HG02870 (cell line): ENCODE measurements around the gene BCL6.
"Not testable (repeated sequence)": the region's sequence is repeated elsewhere in the genome, so short reads cannot be mapped to it uniquely, and the experiment has no call there.

Experiments used
- ATAC-seq: cut with Tn5 transposase; IDR thresholded peaks from one replicate; pipeline ENCODE4 v1.9.1; 2021; ENCODE audit warnings: mild to moderate bottlenecking, moderate library complexity; ENCODE audit not compliant: unreplicated experiment

Gene BCL6

DNA sequence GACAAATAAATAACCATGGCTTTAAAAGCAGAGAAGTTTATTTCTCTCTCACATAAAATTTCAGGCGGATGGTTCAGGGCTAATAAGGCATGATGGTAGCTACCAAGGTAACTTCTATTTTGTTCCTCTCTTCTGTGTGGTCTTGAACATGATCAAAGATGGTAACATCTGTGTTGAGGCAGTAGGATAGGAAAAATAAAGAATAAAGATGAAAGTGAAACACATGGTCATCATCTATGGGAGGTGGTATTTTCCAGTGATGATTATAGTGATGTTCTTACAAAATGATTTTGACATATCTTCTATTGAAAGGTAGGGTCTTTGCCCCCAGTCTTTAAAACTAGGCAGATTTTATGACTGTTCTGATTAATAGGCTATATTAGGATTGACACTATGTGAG is 60.8 kb downstream of the BCL6 start:
- no peak for ATAC-seq

DNA sequence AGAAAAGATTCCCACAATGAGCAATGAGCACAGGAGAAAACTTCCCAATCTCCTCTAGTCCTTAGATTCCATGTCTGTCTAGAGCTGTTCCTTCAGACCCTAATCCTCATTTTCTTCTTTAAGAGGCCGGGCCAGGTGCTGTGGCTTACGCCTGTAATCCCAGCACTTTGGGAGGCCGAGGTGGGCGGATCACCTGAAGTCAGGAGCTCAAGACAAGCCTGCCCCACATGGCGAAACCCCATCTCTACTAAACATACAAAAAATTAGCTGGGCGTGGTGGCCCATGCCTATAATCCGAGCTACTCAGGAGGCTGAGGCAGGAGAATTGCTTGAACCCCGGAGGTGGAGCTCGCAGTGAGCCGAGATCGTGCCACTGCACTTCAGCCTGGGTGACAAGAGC is 63.5 kb downstream of the BCL6 start:
- ATAC-seq: not testable (repeated sequence)

GRCh38 chr3:187679638-187680396 is 65.5 kb downstream of the BCL6 start:
- peak; percentile 61 for ATAC-seq

DNA sequence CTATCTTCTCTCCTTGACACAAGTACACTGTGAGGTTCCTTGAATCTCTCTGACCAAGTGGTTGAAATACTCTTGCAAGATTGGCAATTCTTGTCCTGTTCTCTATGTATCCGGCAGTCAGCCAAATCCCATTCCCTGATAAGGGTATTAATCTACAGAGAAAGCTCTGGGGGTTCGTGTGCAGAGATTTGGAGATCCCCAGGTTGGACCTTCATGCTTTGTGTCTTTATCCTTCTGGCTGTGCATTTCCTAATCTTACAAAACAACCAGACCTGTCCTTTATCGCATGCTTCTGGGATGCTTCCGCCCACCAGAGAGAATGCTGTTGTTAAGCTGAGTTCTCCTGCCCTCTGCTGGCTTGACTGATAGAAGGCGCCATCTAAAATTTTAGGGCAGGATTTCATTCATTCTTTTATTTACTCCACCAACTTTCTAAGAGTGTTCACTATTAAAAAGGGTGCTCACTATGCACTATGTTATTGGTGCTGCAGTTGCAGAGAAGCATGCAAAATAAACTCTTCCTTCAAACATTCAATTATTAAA is 66.5 kb downstream of the BCL6 start:
- ATAC-seq: no peak

GRCh38 chr3:187677604-187678003 is 67.7 kb downstream of the BCL6 start:
- ATAC-seq: no peak

DNA sequence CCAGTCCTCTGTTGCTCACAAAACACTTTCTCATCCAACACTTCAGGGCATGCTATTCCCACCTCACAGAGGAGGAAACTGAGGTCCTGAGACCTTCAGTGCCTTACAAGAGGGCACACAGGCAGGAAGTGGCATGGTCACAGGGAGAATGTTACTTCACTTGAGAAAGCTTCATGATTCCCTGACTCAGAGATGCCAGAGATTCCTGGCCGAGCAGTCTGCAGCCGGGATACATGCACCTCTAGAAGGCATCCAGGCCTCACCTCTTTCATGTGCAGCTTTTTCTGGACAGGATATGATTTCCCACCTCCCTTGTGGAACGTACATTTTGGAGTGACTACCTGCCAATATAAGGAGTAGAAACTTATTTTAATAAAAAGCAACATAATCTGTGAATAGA is 72.3 kb downstream of the BCL6 start:
- no peak for ATAC-seq
